Suprapubic skin (tissue), 3 donors: ENCODE data around the gene CHST13.

Source experiments
- EP300 ChIP-seq: sonication (generic); formaldehyde crosslinking; IDR thresholded peaks from one replicate; pipeline ENCODE4 v1.6.1; 2017; ENCODE audit warnings: antibody characterized with exemption
- TF ChIP-seq, protein P1 (sequence below), 2 donors: fragments of 200-600 bp in 1 of 2; fragments of 450-650 bp in 1 of 2; sonication (generic) in 1 of 2; IDR thresholded peaks; one replicate each; pipeline ENCODE4 v1.5.1; 2016 to 2019; ENCODE audit warnings: antibody characterized with exemption in 2 of 2, mild to moderate bottlenecking in 1 of 2, moderate library complexity in 1 of 2

DNA sequence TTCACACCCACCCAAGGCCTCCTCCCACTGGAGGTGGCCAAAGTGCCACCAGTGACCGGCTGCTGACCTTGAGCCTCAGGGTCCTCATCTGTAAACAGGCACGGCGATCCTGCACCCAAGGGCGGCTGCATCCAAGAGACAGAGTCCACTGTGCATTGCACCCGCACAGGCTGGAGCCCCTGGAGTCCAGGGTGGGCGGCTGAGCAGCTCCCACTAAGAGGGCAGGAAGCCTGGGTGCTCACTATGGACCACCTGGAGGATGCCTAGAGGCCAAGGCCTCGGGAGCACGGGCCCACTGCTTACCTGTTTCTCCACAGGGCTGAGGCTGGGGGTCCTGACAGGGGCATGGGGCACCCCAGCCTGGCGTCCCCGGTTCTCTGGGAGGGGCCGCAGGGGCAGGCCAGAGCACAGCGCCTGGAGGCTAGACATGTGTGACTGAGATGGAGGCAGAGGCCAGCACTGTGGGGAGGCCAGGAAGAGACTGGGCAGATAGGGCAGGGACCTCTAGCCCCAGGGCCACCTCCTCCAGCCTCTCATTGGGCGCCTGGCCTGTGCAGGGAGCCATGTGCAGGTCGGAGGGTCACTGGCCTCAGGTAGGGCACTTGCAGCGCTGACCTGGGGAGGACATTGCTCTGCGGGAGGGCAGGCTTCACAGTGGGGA, 6.5 kb upstream of the CHST13 start, which contains the start of gene UROC1:
- no peak for TF ChIP-seq EP300
- TF ChIP-seq, protein P1, sequence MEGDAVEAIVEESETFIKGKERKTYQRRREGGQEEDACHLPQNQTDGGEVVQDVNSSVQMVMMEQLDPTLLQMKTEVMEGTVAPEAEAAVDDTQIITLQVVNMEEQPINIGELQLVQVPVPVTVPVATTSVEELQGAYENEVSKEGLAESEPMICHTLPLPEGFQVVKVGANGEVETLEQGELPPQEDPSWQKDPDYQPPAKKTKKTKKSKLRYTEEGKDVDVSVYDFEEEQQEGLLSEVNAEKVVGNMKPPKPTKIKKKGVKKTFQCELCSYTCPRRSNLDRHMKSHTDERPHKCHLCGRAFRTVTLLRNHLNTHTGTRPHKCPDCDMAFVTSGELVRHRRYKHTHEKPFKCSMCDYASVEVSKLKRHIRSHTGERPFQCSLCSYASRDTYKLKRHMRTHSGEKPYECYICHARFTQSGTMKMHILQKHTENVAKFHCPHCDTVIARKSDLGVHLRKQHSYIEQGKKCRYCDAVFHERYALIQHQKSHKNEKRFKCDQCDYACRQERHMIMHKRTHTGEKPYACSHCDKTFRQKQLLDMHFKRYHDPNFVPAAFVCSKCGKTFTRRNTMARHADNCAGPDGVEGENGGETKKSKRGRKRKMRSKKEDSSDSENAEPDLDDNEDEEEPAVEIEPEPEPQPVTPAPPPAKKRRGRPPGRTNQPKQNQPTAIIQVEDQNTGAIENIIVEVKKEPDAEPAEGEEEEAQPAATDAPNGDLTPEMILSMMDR (IDR thresholded peaks at IDR 0.05): no peak
